GM06990 (cell line): ENCODE results near the gene CACNA2D3.

Experiments
- DNase-seq: peaks from one replicate; pipeline ENCODE4 v3.0.0-alpha.2; 2011; ENCODE audit not compliant: insufficient read length; ENCODE audit errors: extremely low read depth
- H3K27me3 ChIP-seq: replicated peaks from 2 replicates; pipeline ENCODE4 v1.6.0; 2011; ENCODE audit warnings: low read length; ENCODE audit not compliant: control insufficient read depth, insufficient read depth
- H3K36me3 ChIP-seq: 2 replicates; pipeline ENCODE4 v1.5.1; 2011; ENCODE audit warnings: low read length; ENCODE audit not compliant: control insufficient read depth, insufficient read depth
- H3K4me3 ChIP-seq: replicated peaks from 2 replicates; pipeline ENCODE4 v1.5.1; 2011; ENCODE audit warnings: low read depth, mild to moderate bottlenecking, control low read depth, low read length
- CTCF ChIP-seq: IDR thresholded peaks from 2 replicates; pipeline ENCODE4 v1.5.1; 2011; ENCODE audit warnings: low read length, control low read depth, mild to moderate bottlenecking, inconsistent platforms; ENCODE audit not compliant: insufficient read depth, poor library complexity, severe bottlenecking

CACNA2D3 gene

GRCh38 chr3:54818486-54818885 lies 696.1 kb downstream of the CACNA2D3 start:
- H3K27me3 ChIP-seq = no peaks in the 10 kb centered on the region
- H3K4me3 ChIP-seq = no peak overlapping the region
- DNase-seq = no peak
- TF ChIP-seq CTCF = no peak
- H3K36me3 ChIP-seq = no peaks in the 10 kb centered on the region

GRCh38 chr3:54818942-54819341 lies 696.6 kb downstream of the CACNA2D3 start:
- TF ChIP-seq CTCF = no peak
- DNase-seq = no peak
- H3K36me3 ChIP-seq = no peaks in the 10 kb centered on the region

GRCh38 chr3:54819946-54820345 lies 697.6 kb downstream of the CACNA2D3 start:
- Histone ChIP-seq H3K36me3 (no peaks in the 10 kb centered on the region), H3K4me3 (no peak overlapping the region), H3K27me3 (no peaks in the 10 kb centered on the region)
- no peak for TF ChIP-seq CTCF
- no peak for DNase-seq

More at GRCh38 chr3:54818942-54819341, 696.6 kb downstream of the CACNA2D3 start:
- Histone ChIP-seq H3K27me3 (no peaks in the 10 kb centered on the region), H3K4me3 (no peak overlapping the region)

- TF ChIP-seq CTCF = no peak
- DNase-seq = no peak
- no peaks in the 10 kb centered on the region for H3K27me3 ChIP-seq
- no peak overlapping the region for H3K4me3 ChIP-seq
- H3K36me3 ChIP-seq = no peaks in the 10 kb centered on the region
Observed at GRCh38 chr3:54822206-54822605, 699.9 kb downstream of the CACNA2D3 start.

- no peak for TF ChIP-seq CTCF
- Histone ChIP-seq H3K36me3 (no peaks in the 10 kb centered on the region), H3K4me3 (no peak overlapping the region), H3K27me3 (no peaks in the 10 kb centered on the region)
- DNase-seq = no peak
Observed at GRCh38 chr3:54826251-54826691, 703.9 kb downstream of the CACNA2D3 start.

GRCh38 chr3:54827056-54827687 lies 704.8 kb downstream of the CACNA2D3 start:
- no peak for DNase-seq
- Histone ChIP-seq H3K4me3 (no peak overlapping the region), H3K36me3 (no peaks in the 10 kb centered on the region), H3K27me3 (no peaks in the 10 kb centered on the region)
- no peak for TF ChIP-seq CTCF
